ENCODE measurements around the gene FAM20A.

FAM20A gene

DNA sequence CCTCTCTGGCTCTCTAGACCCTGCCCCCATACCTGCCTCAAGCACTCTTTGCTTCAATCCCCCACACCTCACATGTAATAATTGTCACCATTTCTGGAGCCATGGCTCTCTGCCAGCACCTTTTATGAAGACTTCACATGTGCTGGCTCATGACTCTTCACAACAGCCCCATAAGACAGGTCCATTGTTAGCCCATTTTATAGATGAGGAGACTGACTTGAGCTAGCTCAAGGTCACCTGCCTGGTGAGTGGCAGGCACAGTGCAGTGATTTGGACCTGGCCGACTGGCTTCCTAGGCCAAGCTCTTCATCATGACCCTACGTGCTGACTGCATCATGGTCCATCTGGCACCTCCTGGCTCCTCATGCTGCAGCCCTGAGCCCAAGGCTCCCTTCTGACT is 25.0 kb downstream of the FAM20A start:
- no peak overlapping the region for H3K27ac ChIP-seq (ENCODE audit: insufficient read depth in 1 of 2, low read depth in 1 of 2, low read length in 2 of 2, poor library complexity in 1 of 2, severe bottlenecking in 2 of 2)
- no peaks in the 10 kb centered on the region for H3K36me3 ChIP-seq (ENCODE audit: control insufficient read depth in 4 of 4, insufficient read depth in 4 of 4, low read length in 3 of 4)
- 100% methylated on average over 2 of the region's 2 CpGs for WGBS (ENCODE audit: insufficient coverage)
- H3K9me3 ChIP-seq (ENCODE audit: control extremely low read depth in 1 of 5, control insufficient read depth in 4 of 5, insufficient read depth in 2 of 5, low read depth in 1 of 5, low read length in 4 of 5): no peaks in the 10 kb centered on the region
- peaks cover 0 to 2% (median 0%) of the 10 kb centered on the region in 5 experiments for H3K27me3 ChIP-seq (replicated peaks in 2 of 5; ENCODE audit: control insufficient read depth in 4 of 5, insufficient read depth in 5 of 5, low read length in 4 of 5)
- no peak for DNase-seq
- POLR2A ChIA-PET: interaction anchor here (0.5 kb wide), 1 partner anchor 897 kb away, joined by 3 read pairs; no protein-coding TSS in a partner anchor
- CTCF ChIA-PET: no interaction called here
- H3K4me1 ChIP-seq (ENCODE audit: control extremely low read depth in 1 of 4, control insufficient read depth in 4 of 4, insufficient read depth in 4 of 4, low read length in 3 of 4): no peaks in the 10 kb centered on the region
- no peak overlapping the region for H3K4me3 ChIP-seq (ENCODE audit: control insufficient read depth in 1 of 7, extremely low read depth in 1 of 7, insufficient read depth in 4 of 7, low read depth in 2 of 7, low read length in 6 of 7)

DNA sequence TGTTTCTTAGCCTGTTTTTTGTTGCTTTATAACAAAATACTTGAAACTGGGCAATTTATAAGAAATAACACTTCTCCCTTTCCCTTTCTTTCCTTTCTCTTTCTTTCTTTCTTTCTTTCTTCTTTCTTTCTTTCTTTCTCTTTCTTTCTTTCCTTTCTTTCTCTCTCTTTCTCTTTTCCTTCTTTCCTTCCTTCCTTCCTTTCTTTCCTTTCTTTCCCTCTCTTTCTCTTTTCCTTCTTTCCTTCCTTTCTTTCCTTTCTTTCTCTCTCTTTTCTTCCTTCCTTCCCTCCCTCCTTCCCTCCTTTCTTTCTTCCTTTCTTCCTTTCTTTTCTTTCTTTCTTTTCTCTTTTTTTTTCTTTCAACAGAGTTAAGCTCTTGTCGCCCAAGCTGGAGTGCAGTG is 27.8 kb downstream of the FAM20A start:
- no peaks in the 10 kb centered on the region for H3K9me3 ChIP-seq (ENCODE audit: control extremely low read depth in 1 of 5, control insufficient read depth in 4 of 5, insufficient read depth in 2 of 5, low read depth in 1 of 5, low read length in 4 of 5)
- no peaks in the 10 kb centered on the region for H3K36me3 ChIP-seq (ENCODE audit: control insufficient read depth in 4 of 4, insufficient read depth in 4 of 4, low read length in 3 of 4)
- no CpG with 5 or more reads among the region's 1 CpG for WGBS (ENCODE audit: insufficient coverage)
- no peak for DNase-seq
- H3K4me3 ChIP-seq (ENCODE audit: control insufficient read depth in 1 of 7, extremely low read depth in 1 of 7, insufficient read depth in 4 of 7, low read depth in 2 of 7, low read length in 6 of 7): no peak overlapping the region
- POLR2A ChIA-PET: no interaction called here
- H3K27me3 ChIP-seq (replicated peaks in 2 of 5; ENCODE audit: control insufficient read depth in 4 of 5, insufficient read depth in 5 of 5, low read length in 4 of 5): peaks cover 0 to 2% (median 0%) of the 10 kb centered on the region in 5 experiments
- no peak overlapping the region for H3K27ac ChIP-seq (ENCODE audit: insufficient read depth in 1 of 2, low read depth in 1 of 2, low read length in 2 of 2, poor library complexity in 1 of 2, severe bottlenecking in 2 of 2)
- CTCF ChIA-PET: no interaction called here
- no peaks in the 10 kb centered on the region for H3K4me1 ChIP-seq (ENCODE audit: control extremely low read depth in 1 of 4, control insufficient read depth in 4 of 4, insufficient read depth in 4 of 4, low read length in 3 of 4)

DNA sequence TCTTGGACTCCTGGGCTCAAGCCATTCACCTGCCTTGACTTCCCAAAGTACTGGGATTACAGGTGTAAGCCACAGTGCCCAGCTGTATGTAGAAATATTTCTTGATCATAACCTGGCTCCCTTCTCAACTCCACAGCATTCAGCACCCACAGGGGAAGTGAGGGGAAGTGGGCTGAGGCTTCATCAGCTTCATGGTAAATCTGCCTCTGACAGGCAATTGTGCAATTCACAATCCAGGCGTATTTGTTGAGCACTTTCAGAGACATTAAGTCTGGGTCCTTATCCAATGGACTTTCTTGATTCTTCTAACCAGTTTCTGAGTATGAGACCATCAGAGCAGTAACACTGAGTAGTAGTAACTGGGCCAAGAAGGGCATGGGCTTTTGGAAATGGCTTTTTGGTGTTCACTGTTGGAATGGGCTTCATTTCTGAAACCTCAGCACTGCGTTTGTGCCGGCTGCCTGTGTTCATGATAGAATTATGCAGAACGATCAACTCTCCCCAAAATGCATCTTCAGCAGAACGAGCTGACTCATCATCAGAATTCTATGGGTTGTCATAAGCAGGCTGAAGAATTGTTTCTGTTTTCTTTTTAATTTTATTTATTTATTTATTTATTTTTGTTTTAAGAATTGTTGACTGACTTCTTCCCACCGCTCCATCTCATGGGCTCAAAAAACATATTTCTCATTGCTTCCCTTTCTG is 28.9 kb downstream of the FAM20A start:
- no peaks in the 10 kb centered on the region for H3K4me1 ChIP-seq (ENCODE audit: control extremely low read depth in 1 of 4, control insufficient read depth in 4 of 4, insufficient read depth in 4 of 4, low read length in 3 of 4)
- peak in 2 of 3 donors; percentile 31 to 40 for DNase-seq
- H3K9me3 ChIP-seq (ENCODE audit: control extremely low read depth in 1 of 5, control insufficient read depth in 4 of 5, insufficient read depth in 2 of 5, low read depth in 1 of 5, low read length in 4 of 5): no peaks in the 10 kb centered on the region
- WGBS (ENCODE audit: insufficient coverage): 54% methylated on average over 2 of the region's 6 CpGs
- CTCF ChIA-PET: no interaction called here
- no peaks in the 10 kb centered on the region for H3K36me3 ChIP-seq (ENCODE audit: control insufficient read depth in 4 of 4, insufficient read depth in 4 of 4, low read length in 3 of 4)
- H3K4me3 ChIP-seq (ENCODE audit: control insufficient read depth in 1 of 7, extremely low read depth in 1 of 7, insufficient read depth in 4 of 7, low read depth in 2 of 7, low read length in 6 of 7): no peak overlapping the region
- POLR2A ChIA-PET: no interaction called here
- H3K27me3 ChIP-seq (replicated peaks in 2 of 5; ENCODE audit: control insufficient read depth in 4 of 5, insufficient read depth in 5 of 5, low read length in 4 of 5): peaks cover 0 to 2% (median 0%) of the 10 kb centered on the region in 5 experiments
- H3K27ac ChIP-seq (ENCODE audit: insufficient read depth in 1 of 2, low read depth in 1 of 2, low read length in 2 of 2, poor library complexity in 1 of 2, severe bottlenecking in 2 of 2): no peak overlapping the region

DNA sequence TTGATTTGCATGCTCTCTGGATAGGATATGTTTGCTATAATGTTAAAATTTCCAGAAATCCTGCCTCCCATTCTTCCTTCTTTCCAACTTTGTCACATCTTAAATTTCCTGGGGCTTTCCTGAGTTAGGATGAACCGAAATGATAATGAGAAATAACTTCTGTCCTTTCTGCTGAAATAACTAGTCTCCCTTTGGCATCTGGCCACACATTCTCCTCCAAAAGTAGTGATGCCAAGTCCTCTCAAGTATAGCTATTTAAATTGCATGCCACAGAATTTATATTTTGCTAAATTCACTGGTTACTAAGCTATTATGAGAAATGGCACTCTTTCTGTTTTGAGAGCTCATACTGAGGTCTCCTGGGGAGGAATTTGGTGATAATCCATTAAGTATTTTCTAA is 30.6 kb downstream of the FAM20A start:
- Histone ChIP-seq H3K27me3 (replicated peaks in 2 of 5; ENCODE audit: control insufficient read depth in 4 of 5, insufficient read depth in 5 of 5, low read length in 4 of 5) (peaks cover 0 to 2% (median 0%) of the 10 kb centered on the region in 5 experiments), H3K27ac (ENCODE audit: insufficient read depth in 1 of 2, low read depth in 1 of 2, low read length in 2 of 2, poor library complexity in 1 of 2, severe bottlenecking in 2 of 2) (no peak overlapping the region), H3K36me3 (ENCODE audit: control insufficient read depth in 4 of 4, insufficient read depth in 4 of 4, low read length in 3 of 4) (no peaks in the 10 kb centered on the region), H3K4me3 (ENCODE audit: control insufficient read depth in 1 of 7, extremely low read depth in 1 of 7, insufficient read depth in 4 of 7, low read depth in 2 of 7, low read length in 6 of 7) (no peak overlapping the region), H3K9me3 (ENCODE audit: control extremely low read depth in 1 of 5, control insufficient read depth in 4 of 5, insufficient read depth in 2 of 5, low read depth in 1 of 5, low read length in 4 of 5) (no peaks in the 10 kb centered on the region), H3K4me1 (ENCODE audit: control extremely low read depth in 1 of 4, control insufficient read depth in 4 of 4, insufficient read depth in 4 of 4, low read length in 3 of 4) (no peaks in the 10 kb centered on the region)
- CTCF ChIA-PET: no interaction called here
- no peak for DNase-seq
- WGBS (ENCODE audit: insufficient coverage): 100% methylated on average over 1 of the region's 1 CpG
- POLR2A ChIA-PET: no interaction called here

DNA sequence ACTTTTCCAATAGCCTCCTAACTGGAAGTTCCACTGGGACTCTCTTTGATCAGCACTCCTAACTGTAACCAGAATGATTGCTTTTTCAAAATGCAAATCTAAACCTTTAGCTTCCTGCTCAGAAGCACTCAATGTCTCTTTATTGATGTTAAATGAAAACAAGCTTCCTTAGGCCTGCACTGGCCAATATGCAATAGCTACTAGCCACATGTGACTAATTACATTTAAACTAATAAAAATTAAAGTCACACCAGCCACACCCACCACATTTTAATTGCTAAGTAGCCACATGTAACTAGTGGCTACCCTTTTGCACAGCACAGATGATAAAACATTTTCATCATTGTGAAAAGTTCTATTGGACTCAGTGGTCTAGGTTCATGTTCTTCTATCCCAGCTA is 31.8 kb downstream of the FAM20A start:
- CTCF ChIA-PET: no interaction called here
- no peaks in the 10 kb centered on the region for H3K36me3 ChIP-seq (ENCODE audit: control insufficient read depth in 4 of 4, insufficient read depth in 4 of 4, low read length in 3 of 4)
- no peak overlapping the region for H3K27ac ChIP-seq (ENCODE audit: insufficient read depth in 1 of 2, low read depth in 1 of 2, low read length in 2 of 2, poor library complexity in 1 of 2, severe bottlenecking in 2 of 2)
- peaks cover 0 to 2% (median 0%) of the 10 kb centered on the region in 5 experiments for H3K27me3 ChIP-seq (replicated peaks in 2 of 5; ENCODE audit: control insufficient read depth in 4 of 5, insufficient read depth in 5 of 5, low read length in 4 of 5)
- H3K4me1 ChIP-seq (ENCODE audit: control extremely low read depth in 1 of 4, control insufficient read depth in 4 of 4, insufficient read depth in 4 of 4, low read length in 3 of 4): no peaks in the 10 kb centered on the region
- H3K9me3 ChIP-seq (ENCODE audit: control extremely low read depth in 1 of 5, control insufficient read depth in 4 of 5, insufficient read depth in 2 of 5, low read depth in 1 of 5, low read length in 4 of 5): no peaks in the 10 kb centered on the region
- no peak overlapping the region for H3K4me3 ChIP-seq (ENCODE audit: control insufficient read depth in 1 of 7, extremely low read depth in 1 of 7, insufficient read depth in 4 of 7, low read depth in 2 of 7, low read length in 6 of 7)
- POLR2A ChIA-PET: no interaction called here
- DNase-seq: no peak

DNA sequence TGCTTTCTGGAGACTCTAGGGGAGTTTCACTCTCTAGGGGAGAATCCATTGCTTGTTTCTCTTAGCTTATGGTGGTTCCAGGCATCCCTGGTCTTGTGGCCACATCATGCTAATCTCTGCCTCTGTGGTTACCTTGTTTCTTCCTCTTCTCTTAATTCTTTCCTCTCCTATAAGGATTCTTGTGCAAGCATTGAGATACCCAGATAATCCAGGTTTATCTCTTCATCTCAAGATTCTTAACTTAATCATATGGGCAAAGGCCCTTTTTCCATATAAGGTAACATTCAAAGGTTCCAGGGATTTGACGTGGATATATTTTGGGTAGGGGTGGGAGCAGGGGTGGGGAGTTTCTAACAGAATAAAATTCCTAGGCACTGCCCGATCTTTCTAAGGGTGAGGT is 32.6 kb downstream of the FAM20A start:
- CTCF ChIA-PET: no interaction called here
- H3K36me3 ChIP-seq (ENCODE audit: control insufficient read depth in 4 of 4, insufficient read depth in 4 of 4, low read length in 3 of 4): no peaks in the 10 kb centered on the region
- DNase-seq: peak in 2 of 3 donors; percentile 3 to 7

DNA sequence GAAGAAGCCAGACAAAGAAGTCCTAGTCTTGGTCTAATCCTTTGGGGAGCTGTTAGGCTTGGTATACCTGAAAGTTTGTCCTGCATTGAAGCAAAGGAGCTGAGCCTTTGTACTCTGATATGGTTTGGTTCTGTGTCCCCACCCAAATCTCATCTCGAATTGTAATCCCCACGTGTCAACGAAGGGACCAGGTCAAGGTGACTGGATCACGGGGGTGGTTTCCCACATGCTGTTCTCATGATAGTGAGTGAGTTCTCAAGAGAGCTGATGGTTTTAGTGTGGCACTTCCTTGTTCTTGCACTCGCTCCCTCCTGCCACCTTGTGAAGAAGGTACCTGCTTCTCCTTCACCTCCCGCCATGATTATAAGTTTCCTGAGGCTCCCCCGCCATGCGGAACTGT is 33.6 kb downstream of the FAM20A start:
- Histone ChIP-seq H3K27ac (ENCODE audit: insufficient read depth in 1 of 2, low read depth in 1 of 2, low read length in 2 of 2, poor library complexity in 1 of 2, severe bottlenecking in 2 of 2) (no peak overlapping the region), H3K36me3 (ENCODE audit: control insufficient read depth in 4 of 4, insufficient read depth in 4 of 4, low read length in 3 of 4) (no peaks in the 10 kb centered on the region), H3K27me3 (replicated peaks in 2 of 5; ENCODE audit: control insufficient read depth in 4 of 5, insufficient read depth in 5 of 5, low read length in 4 of 5) (peaks cover 0 to 3% (median 0%) of the 10 kb centered on the region in 5 experiments), H3K4me3 (ENCODE audit: control insufficient read depth in 1 of 7, extremely low read depth in 1 of 7, insufficient read depth in 4 of 7, low read depth in 2 of 7, low read length in 6 of 7) (no peak overlapping the region), H3K9me3 (ENCODE audit: control extremely low read depth in 1 of 5, control insufficient read depth in 4 of 5, insufficient read depth in 2 of 5, low read depth in 1 of 5, low read length in 4 of 5) (no peaks in the 10 kb centered on the region), H3K4me1 (ENCODE audit: control extremely low read depth in 1 of 4, control insufficient read depth in 4 of 4, insufficient read depth in 4 of 4, low read length in 3 of 4) (no peaks in the 10 kb centered on the region)
- 100% methylated on average over 3 of the region's 8 CpGs for WGBS (ENCODE audit: insufficient coverage)
- DNase-seq: no peak
- ChIA-PET CTCF (no interaction called here), POLR2A (interaction anchor here (0.7 kb wide), 1 partner anchor 79 kb away, joined by 4 read pairs; no protein-coding TSS in a partner anchor)

More for the DNA sequence above, 32.6 kb downstream of the FAM20A start:
- no peak overlapping the region for H3K27ac ChIP-seq (ENCODE audit: insufficient read depth in 1 of 2, low read depth in 1 of 2, low read length in 2 of 2, poor library complexity in 1 of 2, severe bottlenecking in 2 of 2)
- H3K27me3 ChIP-seq (replicated peaks in 2 of 5; ENCODE audit: control insufficient read depth in 4 of 5, insufficient read depth in 5 of 5, low read length in 4 of 5): peaks cover 0 to 3% (median 0%) of the 10 kb centered on the region in 5 experiments
- no peaks in the 10 kb centered on the region for H3K9me3 ChIP-seq (ENCODE audit: control extremely low read depth in 1 of 5, control insufficient read depth in 4 of 5, insufficient read depth in 2 of 5, low read depth in 1 of 5, low read length in 4 of 5)
- H3K4me3 ChIP-seq (ENCODE audit: control insufficient read depth in 1 of 7, extremely low read depth in 1 of 7, insufficient read depth in 4 of 7, low read depth in 2 of 7, low read length in 6 of 7): no peak overlapping the region
- 80% methylated on average over 1 of the region's 2 CpGs for WGBS (ENCODE audit: insufficient coverage)
- H3K4me1 ChIP-seq (ENCODE audit: control extremely low read depth in 1 of 4, control insufficient read depth in 4 of 4, insufficient read depth in 4 of 4, low read length in 3 of 4): no peaks in the 10 kb centered on the region
- POLR2A ChIA-PET: no interaction called here

Measured in common myeloid progenitor, CD34-positive (primary cell).